Stomach (tissue), 4 donors: ENCODE measurements around the gene PCSK7.
"Not testable (repeated sequence)": the region's sequence is repeated elsewhere in the genome, so short reads cannot be mapped to it uniquely, and the experiment has no call there.

Source experiments
- EP300 ChIP-seq: sonication (generic); formaldehyde crosslinking; IDR thresholded peaks from one replicate; pipeline ENCODE4 v1.6.1; 2017; ENCODE audit warnings: antibody characterized with exemption
- POLR2A ChIP-seq, 4 donors: fragments of 450-650 bp; IDR thresholded peaks; one replicate each; pipeline ENCODE4 v1.6.1; 2016; ENCODE audit warnings: antibody characterized with exemption in 4 of 4, control low read depth in 2 of 4, mild to moderate bottlenecking in 1 of 4, moderate library complexity in 1 of 4
- TF ChIP-seq, protein P1 (sequence below), 7 experiments: fragments of 450-650 bp in 4 of 7; fragments of 200-600 bp in 3 of 7; sonication (generic) in 3 of 7; IDR thresholded peaks; one replicate each; pipeline ENCODE4 v1.5.1; 2016 to 2019; ENCODE audit warnings: antibody characterized with exemption in 7 of 7, control low read depth in 2 of 7, mild to moderate bottlenecking in 1 of 7

DNA sequence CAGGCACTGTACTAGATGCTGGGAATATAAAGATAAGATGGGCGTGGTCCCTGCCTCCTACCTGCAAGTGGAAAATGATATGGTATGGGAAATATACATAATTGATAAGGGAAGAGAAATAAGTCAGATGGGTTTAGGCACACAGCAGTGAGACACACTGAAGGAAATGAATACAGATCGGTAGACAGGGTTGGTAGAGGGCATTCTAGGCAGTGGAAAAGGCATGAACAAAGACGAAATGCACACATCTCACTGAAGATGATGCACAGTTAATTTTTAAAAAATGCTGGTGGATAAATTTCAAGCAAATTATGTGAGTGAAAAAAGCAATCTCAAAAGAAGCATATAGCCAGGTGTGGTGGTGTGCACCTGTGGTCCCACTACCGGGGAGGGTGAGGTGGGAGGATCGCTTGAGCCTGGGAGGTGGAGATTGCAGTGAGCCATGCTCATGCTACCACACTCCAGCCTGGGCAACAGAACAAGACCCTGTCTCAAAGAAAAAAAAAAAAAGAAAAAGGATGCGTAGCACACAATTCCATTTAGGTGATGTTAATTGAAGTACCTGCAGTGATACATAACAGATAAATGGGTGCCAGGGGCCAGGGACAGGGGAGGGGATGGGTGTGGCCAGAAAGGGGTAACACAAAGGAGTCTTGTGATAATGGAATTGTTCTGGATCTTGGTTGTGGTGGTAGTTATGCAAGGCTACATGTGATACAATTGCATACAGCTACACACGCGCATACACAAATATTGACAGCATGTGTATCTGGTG, 22.3 kb downstream of the PCSK7 start:
- TF ChIP-seq, protein P1, sequence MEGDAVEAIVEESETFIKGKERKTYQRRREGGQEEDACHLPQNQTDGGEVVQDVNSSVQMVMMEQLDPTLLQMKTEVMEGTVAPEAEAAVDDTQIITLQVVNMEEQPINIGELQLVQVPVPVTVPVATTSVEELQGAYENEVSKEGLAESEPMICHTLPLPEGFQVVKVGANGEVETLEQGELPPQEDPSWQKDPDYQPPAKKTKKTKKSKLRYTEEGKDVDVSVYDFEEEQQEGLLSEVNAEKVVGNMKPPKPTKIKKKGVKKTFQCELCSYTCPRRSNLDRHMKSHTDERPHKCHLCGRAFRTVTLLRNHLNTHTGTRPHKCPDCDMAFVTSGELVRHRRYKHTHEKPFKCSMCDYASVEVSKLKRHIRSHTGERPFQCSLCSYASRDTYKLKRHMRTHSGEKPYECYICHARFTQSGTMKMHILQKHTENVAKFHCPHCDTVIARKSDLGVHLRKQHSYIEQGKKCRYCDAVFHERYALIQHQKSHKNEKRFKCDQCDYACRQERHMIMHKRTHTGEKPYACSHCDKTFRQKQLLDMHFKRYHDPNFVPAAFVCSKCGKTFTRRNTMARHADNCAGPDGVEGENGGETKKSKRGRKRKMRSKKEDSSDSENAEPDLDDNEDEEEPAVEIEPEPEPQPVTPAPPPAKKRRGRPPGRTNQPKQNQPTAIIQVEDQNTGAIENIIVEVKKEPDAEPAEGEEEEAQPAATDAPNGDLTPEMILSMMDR (IDR thresholded peaks at IDR 0.05) = not testable (repeated sequence)
- TF ChIP-seq POLR2A (IDR thresholded peaks at IDR 0.05); EP300: not testable (repeated sequence)
